Trophoblast cell (in vitro differentiated cells and primary cell): Measurements from ENCODE around the gene CMTM4. TPM values are rescaled to one million over a fixed set of nuclear protein-coding genes. Genes with fewer than 3 reads are reported as not detected.

ENCODE experiments used
- DNase-seq, 2 donors: peaks; one replicate each; pipeline ENCODE4 v3.0.0-alpha.2; 2016
- H2AFZ ChIP-seq: 2 replicates; pipeline ENCODE4 v1.6.1; 2013; ENCODE audit warnings: low read length, moderate library complexity, mild to moderate bottlenecking; ENCODE audit not compliant: insufficient read depth, poor library complexity
- H2AK5ac ChIP-seq: 2 replicates; pipeline ENCODE4 v1.6.1; 2013; ENCODE audit warnings: mild to moderate bottlenecking, low read length
- H2BK120ac ChIP-seq: 2 replicates; pipeline ENCODE4 v1.6.1; 2013; ENCODE audit warnings: low read length, mild to moderate bottlenecking, moderate library complexity; ENCODE audit not compliant: insufficient read depth, poor library complexity
- H2BK12ac ChIP-seq: 2 replicates; pipeline ENCODE4 v1.6.1; 2013; ENCODE audit warnings: mild to moderate bottlenecking, low read length, moderate library complexity
- H2BK5ac ChIP-seq: 2 replicates; pipeline ENCODE4 v1.6.1; 2013; ENCODE audit warnings: low read length, low read depth, moderate library complexity, mild to moderate bottlenecking; ENCODE audit not compliant: poor library complexity
- H3K14ac ChIP-seq: 2 replicates; pipeline ENCODE4 v1.6.1; 2013; ENCODE audit warnings: mild to moderate bottlenecking, low read length
- H3K18ac ChIP-seq: 2 replicates; pipeline ENCODE4 v1.6.1; 2013; ENCODE audit warnings: mild to moderate bottlenecking, low read length
- H3K23ac ChIP-seq: 2 replicates; pipeline ENCODE4 v1.6.1; 2013; ENCODE audit warnings: low read length
- H3K27ac ChIP-seq: 2 replicates; pipeline ENCODE4 v1.5.1; 2013; ENCODE audit warnings: low read depth, mild to moderate bottlenecking, inconsistent platforms, low read length, moderate library complexity
- H3K27me3 ChIP-seq: 2 replicates; pipeline ENCODE4 v1.6.1; 2013; ENCODE audit warnings: inconsistent platforms, mild to moderate bottlenecking, low read length, moderate library complexity; ENCODE audit not compliant: insufficient read depth
- H3K36me3 ChIP-seq, 2 experiments: 1 replicate in 1 of 2; 2 replicates in 1 of 2; pipeline ENCODE4 v1.6.1; 2013; ENCODE audit warnings: low read length in 2 of 2, mild to moderate bottlenecking in 2 of 2, moderate library complexity in 1 of 2; ENCODE audit not compliant: insufficient read depth in 2 of 2, control insufficient read depth in 1 of 2
- H3K4ac ChIP-seq: 2 replicates; pipeline ENCODE4 v1.6.1; 2013; ENCODE audit warnings: low read depth, mild to moderate bottlenecking, low read length, moderate library complexity
- H3K4me1 ChIP-seq, 2 experiments: 1 replicate in 1 of 2; 2 replicates in 1 of 2; pipeline ENCODE4 v1.6.1; 2013; ENCODE audit warnings: low read length in 2 of 2, mild to moderate bottlenecking in 2 of 2, moderate library complexity in 1 of 2; ENCODE audit not compliant: insufficient read depth in 2 of 2, control insufficient read depth in 1 of 2
- H3K4me2 ChIP-seq: 2 replicates; pipeline ENCODE4 v1.6.1; 2013; ENCODE audit warnings: inconsistent platforms, mild to moderate bottlenecking, low read length, moderate library complexity
- H3K4me3 ChIP-seq: 2 replicates; pipeline ENCODE4 v1.5.1; 2013; ENCODE audit warnings: mild to moderate bottlenecking, low read depth, low read length, inconsistent platforms
- H3K79me1 ChIP-seq: one replicate; pipeline ENCODE4 v1.6.1; 2013; ENCODE audit warnings: low read length
- H3K79me2 ChIP-seq: 2 replicates; pipeline ENCODE4 v1.6.1; 2013; ENCODE audit warnings: low read length, mild to moderate bottlenecking; ENCODE audit not compliant: control insufficient read depth, insufficient read depth, poor library complexity
- H3K9ac ChIP-seq: 2 replicates; pipeline ENCODE4 v1.6.1; 2013; ENCODE audit warnings: mild to moderate bottlenecking, low read length
- H3K9me3 ChIP-seq: 2 replicates; pipeline ENCODE4 v1.6.1; 2013; ENCODE audit warnings: low read depth, mild to moderate bottlenecking, control low read depth, inconsistent platforms, low read length; ENCODE audit not compliant: insufficient read depth
- H4K12ac ChIP-seq: 2 replicates; pipeline ENCODE4 v1.6.1; 2013; ENCODE audit warnings: low read depth, mild to moderate bottlenecking, low read length, moderate library complexity
- H4K8ac ChIP-seq: 2 replicates; pipeline ENCODE4 v1.6.1; 2013; ENCODE audit warnings: low read depth, mild to moderate bottlenecking, low read length, moderate library complexity
- H4K91ac ChIP-seq: one replicate; pipeline ENCODE4 v1.6.1; 2013; ENCODE audit warnings: low read depth, mild to moderate bottlenecking, low read length, moderate library complexity
- whole genome bisulfite sequencing: extraction: QIAGEN DNeasy Blood & Tissue Kit; methylation state at CpG from one replicate; pipeline ENCODE4 v1.1.7; 2013; ENCODE audit warnings: missing lambda C conversion rate; ENCODE audit not compliant: insufficient read length, insufficient coverage; ENCODE audit errors: extremely low coverage; 5-methylcytosine and 5-hydroxymethylcytosine counted together
- polyA plus RNA-seq: library from polyadenylated mRNA; stranded (reverse); fragments of 200-250 nt; gene quantifications from 2 replicates; pipeline ENCODE4 v1.2.3, GENCODE V29; 2013

The CMTM4 gene
- polyA plus RNA-seq: 20.8 and 21.5 TPM in 2 replicates

DNA sequence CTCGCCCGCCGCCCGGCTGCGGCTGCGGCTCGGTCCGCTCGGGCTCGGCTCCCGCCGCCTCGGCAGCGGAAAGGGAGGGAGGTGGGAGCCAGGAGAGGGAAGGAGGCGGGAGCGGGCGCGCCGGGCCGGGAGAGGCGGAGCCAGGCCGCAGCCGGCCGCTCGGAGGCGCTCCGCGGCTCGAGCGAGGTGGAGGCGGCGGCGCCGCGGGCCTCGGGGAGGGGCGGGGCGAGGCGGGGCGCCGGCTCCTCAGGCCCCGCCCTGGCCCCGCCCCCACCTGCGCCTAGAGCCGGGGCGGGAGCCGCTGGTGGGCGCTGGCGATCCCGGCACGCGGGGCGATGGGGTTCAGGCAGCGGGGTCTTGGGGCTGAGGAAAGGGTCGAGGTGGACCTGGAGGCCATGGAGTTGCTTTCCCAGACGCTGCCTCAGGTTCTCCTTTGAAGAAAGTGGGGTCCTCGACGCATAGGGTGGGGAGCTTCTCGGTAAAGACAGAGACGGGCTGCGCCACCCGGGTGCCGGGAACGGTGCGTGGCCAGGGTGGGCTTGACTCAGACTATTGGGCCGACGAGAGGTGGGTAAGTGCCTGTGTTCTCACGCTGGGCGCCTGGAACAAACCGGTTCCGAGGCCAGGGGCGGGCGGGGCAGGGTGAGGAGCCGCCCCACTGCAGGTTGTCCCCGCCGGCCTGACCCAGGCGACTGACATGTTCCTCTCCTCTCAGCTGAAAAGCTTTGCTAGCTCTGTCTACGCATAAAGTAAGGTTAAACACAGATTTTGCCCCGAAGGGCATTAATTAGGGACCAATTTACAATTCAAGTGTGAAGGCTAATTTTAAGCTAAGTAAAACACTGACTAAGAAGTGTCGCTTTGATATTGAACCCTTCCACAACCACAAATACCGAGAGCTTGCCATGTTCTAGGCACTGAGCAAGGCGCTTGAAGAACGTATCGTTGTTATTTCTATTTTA, at the start of gene CMTM4:
TSS of gene CMTM4 (minus strand) at position 75 of the 962 bp plus-strand sequence. CDS start 218 bp downstream, outside the sequence.
- Histone ChIP-seq H3K27ac (peak within 1 kb of the TSS; percentile 38), H3K27me3 (no peaks in the 10 kb centered on the region), H2BK12ac (peak within 1 kb of the TSS; percentile 13), H3K14ac (peak within 1 kb of the TSS; percentile 86), H3K23ac (no peak within 1 kb of the TSS), H2BK5ac (peak within 1 kb of the TSS; percentile 14), H2BK120ac (peak within 1 kb of the TSS; percentile 52), H4K8ac (peak within 1 kb of the TSS; percentile 72), H3K79me2 (peaks cover 11% of the 10 kb centered on the region), H2AK5ac (peak within 1 kb of the TSS; percentile 43), H3K4me2 (peak within 1 kb of the TSS; percentile 96), H3K9me3 (no peaks in the 10 kb centered on the region), H4K12ac (peak within 1 kb of the TSS; percentile 79), H3K36me3 (no peaks in the 10 kb centered on the region), H3K9ac (peak within 1 kb of the TSS; percentile 87), H3K4ac (peak within 1 kb of the TSS; percentile 60), H3K4me3 (peak within 1 kb of the TSS; percentile 86), H4K91ac (peak within 1 kb of the TSS; percentile 87), H3K4me1 (peaks cover 10 to 11% of the 10 kb centered on the region in 2 experiments), H3K18ac (peak within 1 kb of the TSS; percentile 93), H3K79me1 (peaks cover 8% of the 10 kb centered on the region), H2AFZ (peak within 1 kb of the TSS; percentile 65)
- WGBS: no CpG with 5 or more reads among the region's 84 CpGs
- DNase-seq: peak; percentile 80 to 90

GRCh38 chr16:66746048-66746447, 49.5 kb upstream of the CMTM4 start:
- Histone ChIP-seq H3K9me3 (no peaks in the 10 kb centered on the region), H3K4me3 (no peak overlapping the region), H2BK5ac (no peak overlapping the region), H3K36me3 (peaks cover 46 to 56% of the 10 kb centered on the region in 2 experiments), H3K79me2 (peaks cover 15% of the 10 kb centered on the region), H4K8ac (no peak overlapping the region), H2BK12ac (no peak overlapping the region), H3K18ac (no peak overlapping the region), H4K91ac (no peak overlapping the region), H2BK120ac (no peak overlapping the region), H3K9ac (no peak overlapping the region), H3K79me1 (peaks cover 3% of the 10 kb centered on the region), H3K4me1 (peaks cover 7 to 8% of the 10 kb centered on the region in 2 experiments), H2AK5ac (no peak overlapping the region), H3K27me3 (no peaks in the 10 kb centered on the region), H3K4me2 (no peak overlapping the region), H3K27ac (no peak overlapping the region), H3K23ac (no peak overlapping the region), H3K14ac (no peak overlapping the region), H4K12ac (no peak overlapping the region), H3K4ac (no peak overlapping the region), H2AFZ (no peak overlapping the region)
- WGBS: no CpG with 5 or more reads among the region's 3 CpGs
- DNase-seq: no peak

GRCh38 chr16:66741950-66742808, 45.6 kb upstream of the CMTM4 start:
- no peaks in the 10 kb centered on the region for H3K4me1 ChIP-seq
- H2BK120ac ChIP-seq: no peak overlapping the region
- no peak overlapping the region for H4K91ac ChIP-seq
- H3K18ac ChIP-seq: no peak overlapping the region
- no peak overlapping the region for H3K27ac ChIP-seq
- no peak overlapping the region for H3K4me2 ChIP-seq
- no peak overlapping the region for H3K14ac ChIP-seq
- peaks cover 47 to 67% of the 10 kb centered on the region in 2 experiments for H3K36me3 ChIP-seq
- no peak overlapping the region for H3K4me3 ChIP-seq
- no peak overlapping the region for H2BK12ac ChIP-seq
- no peaks in the 10 kb centered on the region for H3K27me3 ChIP-seq
- H2BK5ac ChIP-seq: no peak overlapping the region
- no peaks in the 10 kb centered on the region for H3K79me1 ChIP-seq
- H3K23ac ChIP-seq: no peak overlapping the region
- no CpG with 5 or more reads among the region's 10 CpGs for WGBS
- DNase-seq: no peak
- H3K9me3 ChIP-seq: no peaks in the 10 kb centered on the region
- H4K12ac ChIP-seq: no peak overlapping the region
- no peak overlapping the region for H2AK5ac ChIP-seq
- H4K8ac ChIP-seq: no peak overlapping the region
- H3K9ac ChIP-seq: no peak overlapping the region
- H3K4ac ChIP-seq: no peak overlapping the region
- H2AFZ ChIP-seq: no peak overlapping the region
- no peaks in the 10 kb centered on the region for H3K79me2 ChIP-seq

- no peaks in the 10 kb centered on the region for H3K27me3 ChIP-seq
- no peak overlapping the region for H2BK12ac ChIP-seq
- no peak overlapping the region for H4K12ac ChIP-seq
- WGBS: no CpG with 5 or more reads among the region's 10 CpGs
- H3K23ac ChIP-seq: no peak overlapping the region
- no peak overlapping the region for H3K14ac ChIP-seq
- H3K4ac ChIP-seq: no peak overlapping the region
- no peak overlapping the region for H4K91ac ChIP-seq
- peak; percentile 19 to 48 for DNase-seq
- no peak overlapping the region for H3K4me3 ChIP-seq
- no peak overlapping the region for H4K8ac ChIP-seq
- H3K9ac ChIP-seq: no peak overlapping the region
- H3K4me2 ChIP-seq: no peak overlapping the region
- no peak overlapping the region for H2BK5ac ChIP-seq
- no peak overlapping the region for H2BK120ac ChIP-seq
- H3K18ac ChIP-seq: no peak overlapping the region
- H3K27ac ChIP-seq: no peak overlapping the region
- H3K4me1 ChIP-seq: no peaks in the 10 kb centered on the region
- H3K79me2 ChIP-seq: no peaks in the 10 kb centered on the region
- H2AK5ac ChIP-seq: no peak overlapping the region
- no peaks in the 10 kb centered on the region for H3K79me1 ChIP-seq
- H2AFZ ChIP-seq: no peak overlapping the region
- peaks cover 49 to 66% of the 10 kb centered on the region in 2 experiments for H3K36me3 ChIP-seq
- H3K9me3 ChIP-seq: no peaks in the 10 kb centered on the region
Observed at GRCh38 chr16:66741169-66741900, 44.8 kb upstream of the CMTM4 start.
